ENCODE data around the gene PLTP.

DNA sequence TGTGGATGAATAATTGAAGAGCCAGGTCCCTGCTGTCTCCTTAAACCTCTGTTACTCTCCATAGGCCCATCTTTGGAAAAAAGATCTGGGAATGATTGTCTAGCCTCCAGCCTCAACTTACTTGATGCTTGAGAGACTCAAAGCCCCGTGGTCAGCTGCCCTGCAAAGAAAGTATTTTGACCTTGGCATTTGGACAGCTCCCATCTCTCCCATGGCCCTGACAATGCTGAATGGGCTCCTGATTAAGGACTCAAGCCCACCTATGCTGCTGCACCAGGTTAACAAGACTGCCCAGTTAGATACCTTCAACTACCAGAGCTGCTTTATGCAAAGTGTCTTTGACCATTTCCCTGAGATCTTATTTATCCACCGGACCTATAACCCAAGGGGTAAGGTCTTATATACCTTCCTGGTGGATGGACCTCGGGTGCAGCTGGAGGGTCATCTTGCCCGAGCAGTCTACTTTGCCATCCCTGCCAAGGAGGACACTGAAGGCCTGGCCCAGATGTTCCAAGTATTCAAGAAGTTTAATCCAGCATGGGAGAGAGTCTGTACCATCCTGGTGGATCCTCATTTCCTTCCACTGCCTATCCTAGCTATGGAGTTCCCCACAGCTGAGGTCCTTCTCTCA lies 29.4 kb downstream of the PLTP start:
- TF ChIP-seq, protein P1, sequence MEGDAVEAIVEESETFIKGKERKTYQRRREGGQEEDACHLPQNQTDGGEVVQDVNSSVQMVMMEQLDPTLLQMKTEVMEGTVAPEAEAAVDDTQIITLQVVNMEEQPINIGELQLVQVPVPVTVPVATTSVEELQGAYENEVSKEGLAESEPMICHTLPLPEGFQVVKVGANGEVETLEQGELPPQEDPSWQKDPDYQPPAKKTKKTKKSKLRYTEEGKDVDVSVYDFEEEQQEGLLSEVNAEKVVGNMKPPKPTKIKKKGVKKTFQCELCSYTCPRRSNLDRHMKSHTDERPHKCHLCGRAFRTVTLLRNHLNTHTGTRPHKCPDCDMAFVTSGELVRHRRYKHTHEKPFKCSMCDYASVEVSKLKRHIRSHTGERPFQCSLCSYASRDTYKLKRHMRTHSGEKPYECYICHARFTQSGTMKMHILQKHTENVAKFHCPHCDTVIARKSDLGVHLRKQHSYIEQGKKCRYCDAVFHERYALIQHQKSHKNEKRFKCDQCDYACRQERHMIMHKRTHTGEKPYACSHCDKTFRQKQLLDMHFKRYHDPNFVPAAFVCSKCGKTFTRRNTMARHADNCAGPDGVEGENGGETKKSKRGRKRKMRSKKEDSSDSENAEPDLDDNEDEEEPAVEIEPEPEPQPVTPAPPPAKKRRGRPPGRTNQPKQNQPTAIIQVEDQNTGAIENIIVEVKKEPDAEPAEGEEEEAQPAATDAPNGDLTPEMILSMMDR (IDR thresholded peaks at IDR 0.05; ENCODE audit: insufficient read depth, low read length, poor library complexity, severe bottlenecking) = no peak
- no peak for TF ChIP-seq EZH2phosphoT487 (conservative IDR thresholded peaks at IDR 0.05; ENCODE audit: low read length)

All from SU-DHL-6 (cell line).